LoVo (cell line): ENCODE data around the gene TRIP13.
A peak's percentile ranks its signal among the peaks of the same experiment; 100 is the strongest.
"Not testable (repeated sequence)": the region's sequence is repeated elsewhere in the genome, so short reads cannot be mapped to it uniquely, and the experiment has no call there.

ENCODE experiments used
- DNase-seq: peaks from one replicate; pipeline ENCODE4 v3.0.0-alpha.2; 2016; ENCODE audit warnings: low spot score

Gene TRIP13

GRCh38 chr5:892394-893136, at the start of gene TRIP13, which contains the start of gene BRD9:
TRIP13 (plus strand) TSS chr5:892884; CDS start chr5:892999, 115 bp downstream.
BRD9 (minus strand) TSS chr5:892801; CDS start chr5:892657, 144 bp downstream.
- peak; percentile 91 for DNase-seq

GRCh38 chr5:843371-843770, 49.3 kb upstream of the TRIP13 start:
- DNase-seq, result not testable (repeated sequence)

- not testable (repeated sequence) for DNase-seq
These were observed 48.8 kb upstream of the TRIP13 start for GRCh38 chr5:843926-844325.

- DNase-seq, result not testable (repeated sequence)
These were observed 48.3 kb upstream of the TRIP13 start for GRCh38 chr5:844426-844825.

GRCh38 chr5:845031-845675, 47.5 kb upstream of the TRIP13 start:
- DNase-seq, result not testable (repeated sequence)

GRCh38 chr5:845676-846601, 46.7 kb upstream of the TRIP13 start:
- DNase-seq, result not testable (repeated sequence)

GRCh38 chr5:846602-847091, 46.0 kb upstream of the TRIP13 start:
- DNase-seq, result not testable (repeated sequence)

- DNase-seq, result not testable (repeated sequence)
These were observed 45.5 kb upstream of the TRIP13 start for GRCh38 chr5:847212-847611.

GRCh38 chr5:847736-848135, 44.9 kb upstream of the TRIP13 start:
- DNase-seq, result not testable (repeated sequence)

GRCh38 chr5:848671-849111, 44.0 kb upstream of the TRIP13 start:
- DNase-seq, result no peak

GRCh38 chr5:849651-850301, 42.9 kb upstream of the TRIP13 start:
- DNase-seq, result no peak

- DNase-seq, result no peak
These were observed 42.1 kb upstream of the TRIP13 start, which contains the start of gene ZDHHC11 for GRCh38 chr5:850511-851006. ZDHHC11 (minus strand) TSS chr5:850986; CDS start chr5:850602, 384 bp downstream.

GRCh38 chr5:851076-851475, 41.6 kb upstream of the TRIP13 start:
- no peak for DNase-seq

GRCh38 chr5:851553-851952, 41.1 kb upstream of the TRIP13 start:
- no peak for DNase-seq

GRCh38 chr5:852018-852417, 40.7 kb upstream of the TRIP13 start:
- DNase-seq, result no peak

- DNase-seq, result no peak
These were observed 40.0 kb upstream of the TRIP13 start for GRCh38 chr5:852431-853401.

- DNase-seq, result not testable (repeated sequence)
These were observed 39.1 kb upstream of the TRIP13 start for GRCh38 chr5:853416-854090.

GRCh38 chr5:854217-854616, 38.5 kb upstream of the TRIP13 start:
- no peak for DNase-seq

GRCh38 chr5:854966-855743, 37.5 kb upstream of the TRIP13 start:
- no peak for DNase-seq
